ENCODE data around the gene NCOA7. TPM values are rescaled to one million over a fixed set of nuclear protein-coding genes. Genes with fewer than 3 reads are reported as not detected.

The NCOA7 gene
- total RNA-seq, 4 donors from 2014 or later: 16.7 to 28.3 (median 21.2) TPM

- Histone ChIP-seq H3K36me3 (no peaks in the 10 kb centered on the region), H3K9me3 (no peaks in the 10 kb centered on the region), H3K4me1 (peaks cover 0 to 29% (median 7%) of the 10 kb centered on the region in 4 donors), H3K27me3 (no peaks in the 10 kb centered on the region), H3K27ac (peak overlapping the region; percentile 14 to 47 (median 35)), H3K4me3 (no peak overlapping the region)
- in situ Hi-C loops (cut with MboI; ENCODE audit: low pct_ligation_motif_present in 1 of 4, low pct_unique_long_range_greater_than_20kb in 1 of 4, low sequenced_read_pairs in 3 of 4): no loop called here
- intact Hi-C loops (cut with DNase I; ENCODE audit: low total_unique reads): no loop called here
- TF ChIP-seq EP300 (IDR thresholded peaks at IDR 0.05; ENCODE audit: low read depth) (no peak), POLR2A (IDR thresholded peaks at IDR 0.05) (no peak), POLR2AphosphoS5 (IDR thresholded peaks at IDR 0.05) (no peak), CTCF (IDR thresholded peaks at IDR 0.05) (no peak)
- no peak for DNase-seq
- WGBS, 2 donors (ENCODE audit: low coverage in 1 of 2): 69 to 82% methylated on average over 2 to 5 of the region's 5 CpGs
Observed at GRCh38 chr6:125832391-125833117, 41.8 kb downstream of the NCOA7 start.

GRCh38 chr6:125834348-125834747 is 43.6 kb downstream of the NCOA7 start:
- Histone ChIP-seq H3K27me3 (no peaks in the 10 kb centered on the region), H3K9me3 (no peaks in the 10 kb centered on the region), H3K27ac (peak overlapping the region; percentile 28 to 55 (median 39)), H3K4me1 (peaks cover 0 to 26% (median 7%) of the 10 kb centered on the region in 4 donors), H3K4me3 (no peak overlapping the region), H3K36me3 (no peaks in the 10 kb centered on the region)
- TF ChIP-seq POLR2A (IDR thresholded peaks at IDR 0.05): no peak
- TF ChIP-seq CTCF (IDR thresholded peaks at IDR 0.05): no peak
- no peak for TF ChIP-seq EP300 (IDR thresholded peaks at IDR 0.05; ENCODE audit: low read depth)
- no peak for TF ChIP-seq POLR2AphosphoS5 (IDR thresholded peaks at IDR 0.05)
- WGBS, 2 donors (ENCODE audit: low coverage in 1 of 2): 77 to 91% methylated on average over 2 of the region's 2 CpGs
- no peak for DNase-seq
- in situ Hi-C loops (cut with MboI; ENCODE audit: low pct_ligation_motif_present in 1 of 4, low pct_unique_long_range_greater_than_20kb in 1 of 4, low sequenced_read_pairs in 3 of 4) (no loop called here), intact Hi-C loops (cut with DNase I; ENCODE audit: low total_unique reads) (no loop called here)

- DNase-seq: no peak
- TF ChIP-seq POLR2AphosphoS5 (IDR thresholded peaks at IDR 0.05) (no peak), POLR2A (IDR thresholded peaks at IDR 0.05) (no peak), CTCF (IDR thresholded peaks at IDR 0.05) (no peak), EP300 (IDR thresholded peaks at IDR 0.05; ENCODE audit: low read depth) (no peak)
- Histone ChIP-seq H3K27ac (peak overlapping the region; percentile 31 to 55 (median 44)), H3K4me1 (peaks cover 0 to 26% (median 7%) of the 10 kb centered on the region in 4 donors), H3K27me3 (no peaks in the 10 kb centered on the region), H3K36me3 (no peaks in the 10 kb centered on the region), H3K9me3 (no peaks in the 10 kb centered on the region), H3K4me3 (no peak overlapping the region)
- in situ Hi-C loops (cut with MboI; ENCODE audit: low pct_ligation_motif_present in 1 of 4, low pct_unique_long_range_greater_than_20kb in 1 of 4, low sequenced_read_pairs in 3 of 4): no loop called here
- intact Hi-C loops (cut with DNase I; ENCODE audit: low total_unique reads): no loop called here
- 83 to 87% methylated on average over 2 of the region's 2 CpGs for WGBS, 2 donors (ENCODE audit: low coverage in 1 of 2)
Observed at GRCh38 chr6:125835221-125835744, 44.5 kb downstream of the NCOA7 start.

GRCh38 chr6:125836466-125836865 is 45.7 kb downstream of the NCOA7 start:
- WGBS, 2 donors (ENCODE audit: low coverage in 1 of 2): 88 to 98% methylated on average over 2 of the region's 2 CpGs
- DNase-seq: no peak
- H3K9me3 ChIP-seq: no peaks in the 10 kb centered on the region
- intact Hi-C loops (cut with DNase I; ENCODE audit: low total_unique reads): no loop called here
- no peaks in the 10 kb centered on the region for H3K27me3 ChIP-seq
- no peak overlapping the region for H3K4me3 ChIP-seq
- H3K4me1 ChIP-seq: peaks cover 0 to 24% (median 7%) of the 10 kb centered on the region in 4 donors
- H3K36me3 ChIP-seq: no peaks in the 10 kb centered on the region
- no peak overlapping the region for H3K27ac ChIP-seq
- TF ChIP-seq POLR2A (IDR thresholded peaks at IDR 0.05) (no peak), EP300 (IDR thresholded peaks at IDR 0.05; ENCODE audit: low read depth) (no peak), CTCF (IDR thresholded peaks at IDR 0.05) (no peak), POLR2AphosphoS5 (IDR thresholded peaks at IDR 0.05) (no peak)
- in situ Hi-C loops (cut with MboI; ENCODE audit: low pct_ligation_motif_present in 1 of 4, low pct_unique_long_range_greater_than_20kb in 1 of 4, low sequenced_read_pairs in 3 of 4): no loop called here
